ENCODE data around the gene SPTB.
A peak's percentile ranks its signal among the peaks of the same experiment; 100 is the strongest.

The SPTB gene

GRCh38 chr14:64775081-64775777 is 104.5 kb downstream of the SPTB start:
- DNase-seq, result no peak
- intact Hi-C loops (cut with DNase I), result no loop called here

- DNase-seq, result no peak
- intact Hi-C loops (cut with DNase I), result no loop called here
Measured at GRCh38 chr14:64774272-64774671, 105.4 kb downstream of the SPTB start.

DNA sequence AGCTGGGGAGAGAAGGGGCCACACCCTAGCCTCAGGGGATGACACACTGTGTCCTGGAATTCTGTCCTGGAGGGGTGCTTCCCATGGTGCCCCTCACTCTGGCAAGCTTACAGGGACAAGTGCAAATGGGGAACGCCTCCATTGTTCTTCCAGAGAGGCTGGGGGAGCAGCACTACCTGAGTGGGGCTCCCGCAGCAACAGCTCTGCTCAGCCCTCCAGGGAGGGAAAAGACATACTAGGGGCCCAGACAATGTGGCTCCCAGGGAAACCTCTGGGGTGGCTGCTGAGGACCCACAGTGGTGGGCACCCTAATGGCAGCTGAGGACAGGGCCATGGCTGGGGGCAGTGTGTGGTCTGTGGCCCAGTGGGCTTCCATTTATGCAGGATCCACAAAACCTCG is 106.1 kb downstream of the SPTB start:
- intact Hi-C loops (cut with DNase I), result no loop called here
- no peak for DNase-seq

DNA sequence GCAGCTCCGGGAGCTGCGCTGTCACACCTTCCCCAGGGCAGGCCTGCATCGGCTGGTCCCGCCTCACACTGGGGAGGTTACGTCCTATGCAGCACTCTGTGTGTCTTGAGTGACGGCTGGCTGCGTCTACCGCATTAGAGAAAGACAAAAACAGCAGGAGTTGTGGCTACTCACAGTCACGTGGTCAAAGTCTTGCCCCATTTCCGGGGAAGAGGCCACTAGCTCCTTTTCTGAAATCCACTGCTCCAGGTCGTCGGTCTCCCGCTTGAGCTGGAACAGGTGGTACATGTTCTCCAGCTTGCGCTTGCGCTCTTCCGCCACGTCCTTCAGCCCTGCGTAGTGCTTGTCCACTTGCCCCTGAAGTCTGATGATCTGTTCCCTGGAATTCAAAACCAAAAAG is 106.7 kb downstream of the SPTB start:
- no peak for DNase-seq
- intact Hi-C loops (cut with DNase I), result no loop called here

DNA sequence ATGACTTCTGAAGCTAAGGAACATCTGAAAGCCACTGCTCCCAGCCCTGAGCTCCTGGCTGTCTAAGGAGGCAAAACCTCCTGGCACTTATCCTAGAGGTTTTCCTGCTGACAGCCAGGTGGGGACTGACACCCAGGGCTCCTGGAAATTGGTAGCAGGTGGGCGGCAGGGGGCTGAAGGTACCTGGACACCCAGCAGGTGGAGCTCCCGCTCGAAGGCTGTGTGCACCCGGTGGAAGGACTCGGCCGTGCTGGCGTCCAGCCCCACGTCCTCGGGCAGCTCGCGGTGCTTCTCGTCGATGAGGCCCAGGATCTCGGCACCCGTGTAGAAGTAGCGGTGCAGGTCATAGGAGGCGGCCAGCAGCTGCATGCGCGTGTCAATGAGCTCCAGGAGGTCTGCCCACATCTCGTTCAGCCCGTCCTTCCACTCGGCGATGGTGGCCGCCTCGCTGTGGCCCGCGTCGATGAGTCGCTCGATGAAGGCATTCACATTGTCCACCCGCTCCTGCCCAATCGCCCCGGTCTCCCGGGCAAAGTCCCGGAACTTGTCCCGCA is 107.2 kb downstream of the SPTB start:
- intact Hi-C loops (cut with DNase I), result no loop called here
- DNase-seq, result no peak

DNA sequence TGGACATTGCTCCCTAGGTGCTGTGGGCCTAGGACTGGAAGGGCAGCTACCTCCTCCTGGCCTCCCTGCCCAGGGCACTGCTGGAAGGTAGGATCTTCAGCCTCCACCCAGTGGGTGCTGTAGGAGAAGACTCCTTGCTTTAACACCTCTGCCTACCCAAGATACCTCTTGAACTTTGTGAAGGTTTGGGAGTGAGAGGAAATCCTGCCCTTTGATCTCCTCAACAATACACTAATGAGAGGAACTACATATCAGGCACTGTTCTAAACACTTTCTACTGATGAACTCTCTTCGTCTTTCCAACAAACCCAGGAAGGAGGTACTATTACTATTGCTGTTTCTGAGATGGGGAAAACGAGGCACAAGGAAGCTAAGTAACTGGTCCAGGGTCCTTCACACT is 108.5 kb downstream of the SPTB start:
- no peak for DNase-seq
- intact Hi-C loops (cut with DNase I), result no loop called here

- DNase-seq, result no peak
- intact Hi-C loops (cut with DNase I), result no loop called here
Measured at GRCh38 chr14:64770751-64771150, 109.0 kb downstream of the SPTB start.

GRCh38 chr14:64769096-64770020 is 110.3 kb downstream of the SPTB start:
- intact Hi-C loops (cut with DNase I), result no loop called here
- no peak for DNase-seq

- intact Hi-C loops (cut with DNase I), result no loop called here
- no peak for DNase-seq
Measured at GRCh38 chr14:64768401-64769095, 111.2 kb downstream of the SPTB start.

GRCh38 chr14:64767215-64767964 is 112.3 kb downstream of the SPTB start:
- intact Hi-C loops (cut with DNase I), result no loop called here
- DNase-seq, result no peak

DNA sequence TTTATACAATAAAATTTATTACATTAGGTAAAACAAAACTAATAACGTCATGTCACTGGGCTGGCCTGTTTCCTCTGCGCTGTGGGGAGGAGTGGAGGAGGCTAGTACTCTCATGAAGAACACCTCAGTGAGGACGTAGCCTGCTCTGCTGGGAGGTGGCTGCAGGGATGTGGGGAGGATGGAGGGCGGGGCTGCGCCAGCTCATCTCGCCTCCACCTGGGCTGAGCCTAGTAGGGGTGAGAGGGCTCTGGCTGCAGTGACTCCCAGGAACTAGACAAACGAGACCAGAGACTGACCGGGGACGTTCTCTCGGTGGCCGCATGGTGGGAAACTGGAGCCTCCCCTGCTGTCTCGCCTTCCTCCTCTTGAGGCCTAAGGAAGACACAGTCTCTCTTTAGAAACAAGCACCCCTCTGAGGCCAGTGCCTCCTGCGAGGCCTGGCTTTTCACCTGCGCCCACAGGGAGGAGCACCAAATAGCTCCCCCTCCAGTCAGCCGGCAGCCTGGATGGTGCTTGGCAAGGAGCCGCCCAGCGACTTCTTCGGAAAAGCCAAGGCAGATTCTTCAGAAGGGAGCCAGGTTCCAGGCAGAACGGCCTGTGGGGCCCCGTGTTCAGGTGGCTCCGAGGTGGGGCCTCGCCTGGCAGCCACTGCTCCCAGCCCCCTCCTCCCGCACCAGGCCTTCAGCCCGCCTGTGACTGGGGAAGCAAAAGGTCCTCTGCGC is 113.1 kb downstream of the SPTB start:
- intact Hi-C loops (cut with DNase I), result no loop called here
- DNase-seq, result peak in 31 of 42 donors; percentile 38 to 88 (median 59)

DNA sequence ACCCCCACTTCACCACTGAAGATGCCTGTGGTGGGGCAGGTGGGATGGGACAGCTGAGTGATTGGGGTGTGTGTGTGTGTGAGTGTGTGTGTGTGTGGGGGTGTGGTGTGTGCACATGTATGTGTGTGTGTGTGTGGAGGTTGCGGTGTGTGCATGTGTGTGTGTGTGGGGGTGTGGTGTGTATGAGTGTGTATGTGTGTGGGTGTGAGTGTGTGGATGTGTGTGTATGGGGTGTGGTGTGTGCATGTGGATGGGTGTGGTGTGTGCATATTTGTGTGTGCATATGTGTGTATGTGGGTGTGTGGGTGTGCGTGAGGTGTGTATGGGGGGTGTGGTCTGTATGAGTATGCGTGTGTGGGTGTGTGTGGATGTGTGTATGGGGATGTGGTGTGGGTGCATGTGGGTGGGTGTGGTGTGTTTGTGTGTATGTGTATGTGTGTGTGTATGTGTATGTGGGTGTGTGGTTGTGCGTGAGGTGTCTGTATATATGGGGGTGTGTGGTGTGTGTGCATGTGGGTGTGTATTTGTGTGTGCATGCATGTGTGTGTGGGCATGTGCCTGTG is 113.9 kb downstream of the SPTB start:
- intact Hi-C loops (cut with DNase I), result loop anchor here (2.0 kb wide), 1 partner anchor 95 kb away; no protein-coding TSS in a partner anchor
- peak in 2 of 42 donors; percentile 26 to 33 for DNase-seq

DNA sequence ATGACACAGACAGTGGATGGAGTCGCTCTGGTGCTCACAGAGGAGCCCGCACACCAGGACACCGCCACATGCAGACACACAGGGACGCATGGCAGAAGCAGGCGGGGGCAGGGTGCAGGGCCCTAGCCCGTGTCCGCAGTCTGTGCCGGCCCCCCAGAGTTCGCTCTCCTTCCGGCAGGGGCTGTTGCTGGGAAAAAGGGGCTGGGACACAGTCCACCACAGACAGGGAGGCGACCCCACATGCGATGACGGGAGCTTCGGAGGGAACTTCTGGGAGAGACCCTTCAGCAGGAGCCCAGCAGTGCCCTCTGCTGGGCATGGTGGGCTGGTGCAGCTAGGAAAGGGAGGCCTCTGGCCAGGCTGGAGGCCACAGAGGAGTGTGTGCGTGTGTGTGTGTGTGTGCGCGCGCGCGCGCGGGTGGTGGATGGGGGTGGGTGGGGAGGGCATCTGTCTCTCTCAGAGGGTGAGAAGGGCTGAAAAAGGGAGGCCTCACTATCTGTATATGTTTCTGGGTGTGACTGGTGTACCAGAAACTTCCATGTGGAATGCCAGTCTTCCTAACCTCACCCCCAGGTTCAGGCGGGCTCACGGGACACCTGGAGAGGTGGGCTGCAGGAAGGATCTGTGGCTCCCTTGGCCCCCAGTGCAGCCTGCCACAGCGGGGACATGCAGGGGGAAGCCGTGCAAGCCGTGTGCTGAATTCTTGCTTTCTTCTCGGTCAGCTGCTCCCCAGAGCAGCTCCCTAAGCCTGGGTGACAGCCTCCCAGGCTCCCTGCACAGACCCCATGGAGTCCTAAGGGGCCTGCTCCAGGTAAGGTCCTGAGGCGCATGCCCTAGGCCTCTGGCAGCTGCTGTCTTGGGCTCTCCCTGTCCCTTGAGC is 114.8 kb downstream of the SPTB start:
- peak; percentile 53 to 92 (median 77) for DNase-seq
- intact Hi-C loops (cut with DNase I), result loop anchor here (2.0 to 5.0 kb wide), 2 partner anchors 94 to 218 kb away; partner anchors contain the start of gene PPP1R36

DNA sequence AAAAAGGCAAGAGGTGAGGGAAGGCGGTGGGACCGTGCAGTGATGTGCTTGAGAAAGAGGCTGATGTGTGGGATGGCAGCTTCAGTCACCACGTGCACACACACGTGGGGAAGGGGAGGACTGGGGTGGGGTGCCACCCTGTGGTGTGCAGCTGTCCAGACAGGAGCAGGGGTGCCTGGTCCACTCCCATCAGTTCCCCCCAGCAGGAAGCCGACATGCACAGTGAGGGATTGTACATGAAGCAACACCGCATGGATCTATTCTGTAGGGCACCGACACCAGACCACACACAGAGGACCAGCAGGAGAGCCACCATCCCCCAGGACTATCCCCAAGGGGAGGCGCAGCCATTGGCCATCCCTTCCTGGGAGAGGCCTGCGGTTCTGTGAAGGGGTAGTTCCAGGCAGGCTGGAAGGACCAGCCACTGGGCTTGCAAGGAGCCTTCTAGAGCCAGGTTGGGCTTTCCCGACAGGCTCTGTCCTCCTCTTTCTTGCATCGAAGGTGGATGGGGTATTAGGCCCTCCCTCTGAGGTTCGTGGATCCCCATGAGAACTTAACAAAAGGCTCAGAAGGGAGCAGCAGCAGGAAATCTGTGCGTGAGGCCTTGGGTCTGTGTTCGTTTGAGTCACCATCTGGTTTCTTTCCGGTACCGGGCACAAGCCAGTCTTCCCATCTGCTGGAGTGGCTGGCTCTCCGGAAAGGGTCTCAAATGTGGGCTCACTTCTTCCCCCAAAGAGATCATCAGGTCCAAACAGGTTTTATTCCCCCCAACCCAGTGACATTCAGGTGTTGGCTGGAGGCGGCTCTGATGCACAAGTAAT is 115.7 kb downstream of the SPTB start:
- DNase-seq, result peak in 41 of 42 donors; percentile 29 to 86 (median 63)
- intact Hi-C loops (cut with DNase I), result loop anchor here (2.0 to 5.0 kb wide), 2 partner anchors 93 to 217 kb away; partner anchors contain the start of gene PPP1R36

GRCh38 chr14:64763085-64763782 is 116.5 kb downstream of the SPTB start:
- intact Hi-C loops (cut with DNase I), result loop anchor here (5.0 kb wide), 1 partner anchor 216 kb away; the partner anchor contains the start of gene PPP1R36
- DNase-seq, result no peak
